HUES48 (cell line): ENCODE data around the gene MYO3B.

Source experiments
- H3K27ac ChIP-seq: one replicate; pipeline ENCODE4 v1.7.0; 2013; ENCODE audit warnings: low read depth, low read length, inconsistent platforms
- H3K27me3 ChIP-seq: 2 replicates; pipeline ENCODE4 v1.6.1; 2013; ENCODE audit warnings: mild to moderate bottlenecking, low read length; ENCODE audit not compliant: control insufficient read depth, insufficient read depth
- H3K36me3 ChIP-seq: 2 replicates; pipeline ENCODE4 v1.6.1; 2013; ENCODE audit warnings: low read length; ENCODE audit not compliant: control insufficient read depth, insufficient read depth
- H3K4me1 ChIP-seq: 2 replicates; pipeline ENCODE4 v1.6.1; 2013; ENCODE audit warnings: mild to moderate bottlenecking, low read length; ENCODE audit not compliant: control insufficient read depth, insufficient read depth
- H3K4me3 ChIP-seq: 2 replicates; pipeline ENCODE4 v1.5.1; 2013; ENCODE audit warnings: mild to moderate bottlenecking, low read depth, low read length
- H3K9ac ChIP-seq: 2 replicates; pipeline ENCODE4 v1.6.1; 2013; ENCODE audit warnings: mild to moderate bottlenecking, low read depth, low read length, moderate library complexity
- H3K9me3 ChIP-seq: 2 replicates; pipeline ENCODE4 v1.6.1; 2013; ENCODE audit warnings: low read length; ENCODE audit not compliant: control insufficient read depth, insufficient read depth

MYO3B gene

DNA sequence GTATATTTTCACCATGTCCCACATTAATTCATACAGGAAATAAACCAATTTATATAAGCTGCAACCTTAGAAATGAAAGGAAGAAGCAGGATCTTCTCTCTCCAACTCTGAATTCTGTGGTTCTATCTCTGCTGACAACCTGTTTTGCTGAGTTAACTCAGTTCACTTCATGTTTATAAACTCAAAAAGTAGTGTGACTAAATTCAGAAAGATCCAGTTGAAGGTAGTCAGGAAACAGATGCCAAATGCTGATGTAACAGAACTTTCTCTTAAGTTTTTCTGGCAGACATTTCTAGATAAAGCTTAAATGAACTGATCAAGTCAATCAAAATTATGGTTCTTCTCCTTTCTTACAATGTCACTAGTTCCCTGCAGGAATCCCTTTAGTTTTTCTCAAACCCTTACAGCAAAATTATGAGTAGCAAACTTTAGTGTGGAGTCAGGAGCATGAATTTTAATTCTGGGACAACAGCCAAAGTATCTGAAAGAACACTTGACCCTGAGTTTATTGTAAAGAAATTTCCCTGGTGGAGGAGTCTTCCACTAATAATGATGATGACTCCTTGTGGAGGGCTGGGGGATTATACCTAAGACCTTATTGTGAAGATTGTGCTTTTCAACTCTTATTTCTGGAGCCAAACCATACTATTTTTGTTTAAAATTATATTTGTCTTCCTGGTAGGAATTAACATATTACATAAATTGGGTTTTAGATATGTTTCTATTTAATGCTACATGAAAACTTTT lies 216.9 kb downstream of the MYO3B start:
- no peak overlapping the region for H3K27ac ChIP-seq
- H3K9ac ChIP-seq = no peak overlapping the region
- H3K27me3 ChIP-seq = no peaks in the 10 kb centered on the region
- H3K4me3 ChIP-seq = no peak overlapping the region
- peaks cover 7% of the 10 kb centered on the region; the same call in 1 of the 2 replicates for H3K4me1 ChIP-seq
- H3K36me3 ChIP-seq = no peaks in the 10 kb centered on the region
- H3K9me3 ChIP-seq = no peaks in the 10 kb centered on the region

DNA sequence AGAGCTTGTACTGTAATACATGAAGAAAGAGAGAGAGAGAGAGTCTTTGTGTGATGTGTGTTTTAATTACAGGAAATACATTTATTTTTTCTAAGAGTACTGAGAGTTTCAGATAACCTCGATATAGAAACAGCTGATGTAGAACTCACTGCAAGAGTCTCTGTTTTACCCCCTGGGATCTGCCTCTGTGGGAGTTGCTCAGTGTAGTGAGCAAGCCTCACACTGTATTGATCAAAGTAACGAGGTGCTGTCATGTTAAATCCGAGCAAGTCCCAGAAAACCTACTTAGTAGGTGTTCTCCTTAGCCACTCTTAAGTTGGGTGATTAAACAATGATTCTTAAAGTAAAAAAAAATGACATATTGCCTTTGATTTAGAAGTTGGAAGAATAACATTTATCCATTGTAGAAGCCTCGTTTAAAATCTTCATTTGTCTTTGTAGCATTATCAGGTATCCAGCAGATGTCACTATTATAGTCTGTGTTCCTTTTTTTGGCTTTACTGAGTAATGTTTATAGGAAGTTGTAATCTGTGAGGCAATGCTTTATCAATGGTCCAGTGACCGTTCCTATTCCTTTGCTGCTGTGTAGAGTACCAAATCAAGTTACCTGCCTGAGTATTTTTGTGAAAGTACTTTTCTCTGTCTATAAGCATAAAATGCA lies 219.0 kb downstream of the MYO3B start:
- no peaks in the 10 kb centered on the region for H3K9me3 ChIP-seq
- H3K4me1 ChIP-seq = peaks cover 7% of the 10 kb centered on the region; the same call in 1 of the 2 replicates
- no peak overlapping the region for H3K4me3 ChIP-seq
- no peak overlapping the region for H3K9ac ChIP-seq
- no peaks in the 10 kb centered on the region for H3K27me3 ChIP-seq
- no peaks in the 10 kb centered on the region for H3K36me3 ChIP-seq
- H3K27ac ChIP-seq = no peak overlapping the region

DNA sequence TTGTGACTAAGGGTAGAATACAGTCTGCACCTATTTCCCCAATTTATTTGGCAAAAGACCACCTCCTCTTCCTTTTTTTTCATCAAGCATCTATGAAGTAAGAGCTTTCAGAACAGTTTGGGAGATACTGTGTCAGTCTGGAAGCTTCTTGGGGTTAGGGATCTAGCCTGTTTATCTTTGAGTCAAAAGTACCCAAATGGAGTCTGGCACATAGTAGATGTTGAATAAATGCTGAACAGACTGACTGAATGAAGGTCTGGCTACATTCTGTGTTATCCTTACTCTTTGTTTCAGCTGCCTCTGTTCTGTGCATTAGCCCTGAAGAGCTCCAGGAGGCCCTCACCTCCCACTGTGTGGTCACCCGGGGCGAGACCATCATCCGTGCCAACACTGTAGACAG lies 223.2 kb downstream of the MYO3B start:
- H3K4me3 ChIP-seq = no peak overlapping the region
- no peaks in the 10 kb centered on the region for H3K4me1 ChIP-seq
- H3K36me3 ChIP-seq = no peaks in the 10 kb centered on the region
- no peak overlapping the region for H3K27ac ChIP-seq
- no peaks in the 10 kb centered on the region for H3K9me3 ChIP-seq
- H3K9ac ChIP-seq = no peak overlapping the region
- H3K27me3 ChIP-seq = no peaks in the 10 kb centered on the region

DNA sequence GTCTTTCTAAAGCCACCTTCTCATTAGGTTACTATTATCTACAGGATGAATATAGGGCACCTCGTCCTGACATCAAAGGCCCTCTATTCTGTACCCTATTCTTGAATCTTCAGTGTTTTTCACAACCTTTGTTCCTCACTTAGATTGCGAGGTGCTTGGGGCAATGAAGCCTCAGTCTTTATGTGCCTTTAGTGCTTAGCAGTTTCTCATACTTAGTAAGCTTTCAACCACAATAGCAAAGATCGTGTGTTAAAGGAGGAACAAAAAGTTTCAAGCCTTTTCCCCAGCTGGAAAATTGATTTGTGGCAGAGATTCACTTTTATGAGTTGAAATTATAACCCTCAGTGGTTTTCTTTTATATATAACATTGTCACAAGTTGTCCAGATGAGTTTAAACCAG lies 226.9 kb downstream of the MYO3B start:
- no peaks in the 10 kb centered on the region for H3K36me3 ChIP-seq
- H3K27ac ChIP-seq = no peak overlapping the region
- no peak overlapping the region for H3K4me3 ChIP-seq
- no peaks in the 10 kb centered on the region for H3K4me1 ChIP-seq
- no peaks in the 10 kb centered on the region for H3K9me3 ChIP-seq
- H3K27me3 ChIP-seq = no peaks in the 10 kb centered on the region
- H3K9ac ChIP-seq = no peak overlapping the region

DNA sequence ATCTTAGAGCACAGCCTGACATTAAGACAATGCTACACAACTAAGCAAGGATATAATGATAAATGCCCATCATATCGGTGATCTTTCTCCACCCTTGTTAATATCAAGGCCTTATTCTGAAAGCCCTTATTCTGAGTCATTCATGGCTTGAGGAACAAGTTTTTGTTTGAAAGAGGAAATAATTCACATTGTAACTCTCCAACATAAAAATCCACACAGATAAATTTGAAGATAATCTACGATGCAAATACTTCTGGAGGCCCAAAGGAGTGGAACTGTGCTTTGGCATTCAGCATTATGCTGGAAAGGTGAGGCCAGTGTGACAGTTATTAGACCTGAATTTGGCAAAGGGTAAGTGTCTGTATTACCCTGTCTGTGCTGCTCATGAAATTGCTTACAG lies 227.4 kb downstream of the MYO3B start:
- Histone ChIP-seq H3K36me3 (no peaks in the 10 kb centered on the region), H3K9me3 (no peaks in the 10 kb centered on the region), H3K9ac (no peak overlapping the region), H3K27me3 (no peaks in the 10 kb centered on the region), H3K4me3 (no peak overlapping the region), H3K27ac (no peak overlapping the region), H3K4me1 (no peaks in the 10 kb centered on the region)

DNA sequence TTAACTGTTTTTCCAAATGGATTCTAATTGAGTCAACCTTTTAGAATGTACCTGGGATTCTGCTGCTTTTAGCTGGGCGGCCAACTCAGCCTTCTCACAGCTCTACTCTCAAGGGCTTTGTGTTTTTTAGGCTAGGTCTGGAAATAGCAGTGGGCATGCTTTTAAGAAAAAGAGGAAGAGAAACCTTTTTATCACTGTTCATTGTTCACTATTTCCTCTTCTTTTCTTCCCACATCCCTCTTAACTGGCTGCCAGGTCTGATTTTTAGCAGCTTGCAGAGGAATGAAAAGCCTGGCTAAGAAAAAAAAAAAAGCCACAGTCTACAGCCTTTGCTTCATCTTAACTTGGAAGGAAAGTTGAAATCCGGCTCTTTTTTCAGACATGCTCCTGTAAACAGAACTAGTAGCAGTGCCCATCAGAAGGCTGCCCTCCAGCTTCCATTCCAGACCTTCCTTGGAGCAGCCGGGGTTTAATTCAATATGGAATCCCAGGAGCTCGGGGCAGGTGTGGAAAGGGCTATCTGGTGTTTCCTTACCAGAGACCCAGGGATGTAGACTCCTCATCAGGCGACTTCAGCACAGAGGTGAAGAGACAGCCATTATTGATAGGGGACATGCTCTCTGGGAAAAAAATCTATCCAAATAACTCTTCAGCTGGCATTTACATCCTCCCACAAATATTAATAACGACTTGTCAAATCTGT lies 230.7 kb downstream of the MYO3B start:
- Histone ChIP-seq H3K27me3 (no peaks in the 10 kb centered on the region), H3K27ac (peak overlapping the region; percentile 44), H3K9me3 (no peaks in the 10 kb centered on the region), H3K4me3 (no peak overlapping the region), H3K36me3 (no peaks in the 10 kb centered on the region), H3K4me1 (no peaks in the 10 kb centered on the region), H3K9ac (no peak overlapping the region)

DNA sequence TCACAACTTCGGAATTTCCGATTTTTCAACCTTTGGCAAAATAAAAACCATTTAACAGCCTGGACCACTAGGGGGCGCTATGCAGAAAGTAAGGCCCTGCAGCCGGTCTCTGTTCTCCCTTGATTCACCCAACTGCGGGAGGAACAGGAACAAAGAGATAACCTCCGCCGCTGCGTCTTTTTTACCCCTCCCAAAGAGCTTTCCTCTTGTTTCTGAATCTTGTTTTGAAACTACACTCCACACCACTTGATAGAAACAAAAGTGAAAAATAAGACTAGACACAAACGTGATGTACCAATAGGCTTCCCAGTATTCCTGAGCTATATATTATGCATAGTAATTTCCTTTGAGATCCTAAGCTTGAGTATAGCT lies 231.2 kb downstream of the MYO3B start:
- Histone ChIP-seq H3K36me3 (no peaks in the 10 kb centered on the region), H3K9me3 (no peaks in the 10 kb centered on the region), H3K27me3 (no peaks in the 10 kb centered on the region), H3K4me3 (peak overlapping the region; percentile 31; the same call in 1 of the 2 replicates), H3K4me1 (no peaks in the 10 kb centered on the region), H3K9ac (no peak overlapping the region), H3K27ac (no peak overlapping the region)

DNA sequence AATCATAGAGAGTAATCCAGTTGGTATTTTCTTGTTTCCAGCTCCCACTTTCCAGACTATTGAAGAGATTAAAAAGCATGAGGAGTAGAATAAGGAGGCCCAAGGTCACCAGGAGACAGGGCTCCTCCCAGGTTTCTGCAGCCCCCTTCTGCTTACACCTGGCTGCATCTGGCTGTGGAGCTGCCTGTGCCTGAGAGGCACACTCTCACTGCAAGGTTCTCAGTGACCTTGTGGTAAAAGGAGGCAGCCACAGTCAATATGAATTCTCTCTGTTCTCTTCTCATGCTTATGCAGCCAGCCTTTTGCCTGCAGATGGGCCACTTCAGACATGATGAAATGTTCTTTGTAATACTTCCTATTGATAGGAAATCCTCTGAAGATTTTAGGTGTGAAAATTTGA lies 233.7 kb downstream of the MYO3B start:
- Histone ChIP-seq H3K4me3 (no peak overlapping the region), H3K4me1 (no peaks in the 10 kb centered on the region), H3K27me3 (no peaks in the 10 kb centered on the region), H3K9ac (no peak overlapping the region), H3K9me3 (no peaks in the 10 kb centered on the region), H3K27ac (no peak overlapping the region), H3K36me3 (no peaks in the 10 kb centered on the region)

DNA sequence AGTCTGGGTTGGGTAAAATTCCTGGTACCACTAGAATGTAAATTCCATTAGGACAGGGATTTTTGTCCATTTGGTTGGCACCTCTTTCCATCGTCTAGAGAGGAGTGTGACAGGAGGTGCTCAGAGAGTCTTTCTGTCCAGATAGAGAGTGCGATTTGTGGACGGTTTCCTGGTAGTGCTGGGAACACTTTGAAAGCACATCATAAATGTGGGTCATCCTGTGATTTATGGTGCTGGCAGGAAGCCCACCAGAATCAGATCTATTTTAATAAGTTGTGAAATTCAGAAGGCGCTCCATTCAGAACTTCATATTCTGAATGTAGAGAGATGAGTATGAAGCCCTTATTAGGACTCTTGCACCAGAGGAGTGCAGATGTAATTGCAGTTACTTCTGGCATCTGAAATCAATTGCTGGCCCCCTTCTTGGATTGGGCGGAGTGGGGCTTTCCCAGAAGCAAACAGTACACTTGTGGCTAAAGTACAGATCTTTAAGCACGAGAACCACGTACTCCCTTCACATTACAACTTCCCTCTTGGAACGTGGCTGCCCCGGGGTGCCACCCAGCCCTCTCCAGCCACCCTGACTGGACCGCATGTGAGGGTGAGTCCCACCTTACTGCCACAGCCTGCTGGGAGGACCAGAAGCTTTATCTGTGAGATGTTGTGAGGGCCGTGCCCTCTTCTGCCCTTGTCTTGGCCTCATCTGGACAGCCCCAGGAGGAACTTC lies 243.2 kb downstream of the MYO3B start:
- no peak overlapping the region for H3K9ac ChIP-seq
- H3K4me3 ChIP-seq = no peak overlapping the region
- no peak overlapping the region for H3K27ac ChIP-seq

DNA sequence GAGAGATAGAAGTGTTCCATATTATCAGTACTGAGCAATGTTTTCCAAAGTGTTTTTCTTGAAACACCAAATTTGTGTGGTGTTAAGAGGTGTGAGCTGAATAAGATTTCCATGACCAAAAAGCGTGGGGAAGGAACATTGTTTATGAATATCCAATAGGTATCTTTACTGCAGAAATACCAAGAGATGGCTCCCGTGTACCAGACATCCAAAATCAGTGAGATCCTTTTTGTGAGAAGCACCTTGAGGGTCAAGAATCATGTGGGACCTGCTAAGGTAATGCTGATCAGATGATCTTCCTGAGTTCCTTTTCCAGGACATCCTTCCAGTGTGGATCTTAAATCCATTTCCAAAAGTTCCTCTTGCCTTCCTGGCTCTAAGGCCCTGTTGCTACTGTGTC lies 246.0 kb downstream of the MYO3B start:
- Histone ChIP-seq H3K27me3 (no peaks in the 10 kb centered on the region), H3K9me3 (no peaks in the 10 kb centered on the region), H3K4me1 (no peaks in the 10 kb centered on the region), H3K36me3 (no peaks in the 10 kb centered on the region), H3K27ac (no peak overlapping the region), H3K9ac (no peak overlapping the region), H3K4me3 (no peak overlapping the region)

More for the DNA sequence above, 243.2 kb downstream of the MYO3B start:
- H3K9me3 ChIP-seq = no peaks in the 10 kb centered on the region
- H3K36me3 ChIP-seq = no peaks in the 10 kb centered on the region
- no peaks in the 10 kb centered on the region for H3K27me3 ChIP-seq
- no peaks in the 10 kb centered on the region for H3K4me1 ChIP-seq
